ENCODE data around the gene PITPNC1. TPM values are rescaled to one million over a fixed set of nuclear protein-coding genes. Genes with fewer than 3 reads are reported as not detected.

PITPNC1 gene
- total RNA-seq, 1 donor from 2014 or later, result 19.3 TPM

DNA sequence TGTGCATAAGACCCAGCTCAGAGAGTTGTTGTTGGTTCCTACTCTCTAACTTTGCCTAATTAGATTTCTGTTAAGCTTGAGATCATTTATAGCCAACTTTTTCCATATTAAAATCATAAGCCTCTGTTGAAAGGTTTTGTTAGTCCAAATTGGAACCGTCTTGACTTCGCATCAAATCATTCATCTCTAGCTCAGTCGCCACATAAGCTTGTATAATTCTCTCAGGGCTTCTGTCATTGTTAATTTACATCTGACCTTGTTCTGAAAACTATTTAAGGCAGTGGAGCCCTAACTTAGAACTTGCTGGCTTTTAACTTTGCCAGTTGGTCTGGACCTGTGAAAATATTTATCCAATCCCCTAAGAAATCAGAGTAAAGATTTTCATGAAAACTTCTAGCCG is 107.2 kb downstream of the PITPNC1 start:
- TF ChIP-seq, protein P1, sequence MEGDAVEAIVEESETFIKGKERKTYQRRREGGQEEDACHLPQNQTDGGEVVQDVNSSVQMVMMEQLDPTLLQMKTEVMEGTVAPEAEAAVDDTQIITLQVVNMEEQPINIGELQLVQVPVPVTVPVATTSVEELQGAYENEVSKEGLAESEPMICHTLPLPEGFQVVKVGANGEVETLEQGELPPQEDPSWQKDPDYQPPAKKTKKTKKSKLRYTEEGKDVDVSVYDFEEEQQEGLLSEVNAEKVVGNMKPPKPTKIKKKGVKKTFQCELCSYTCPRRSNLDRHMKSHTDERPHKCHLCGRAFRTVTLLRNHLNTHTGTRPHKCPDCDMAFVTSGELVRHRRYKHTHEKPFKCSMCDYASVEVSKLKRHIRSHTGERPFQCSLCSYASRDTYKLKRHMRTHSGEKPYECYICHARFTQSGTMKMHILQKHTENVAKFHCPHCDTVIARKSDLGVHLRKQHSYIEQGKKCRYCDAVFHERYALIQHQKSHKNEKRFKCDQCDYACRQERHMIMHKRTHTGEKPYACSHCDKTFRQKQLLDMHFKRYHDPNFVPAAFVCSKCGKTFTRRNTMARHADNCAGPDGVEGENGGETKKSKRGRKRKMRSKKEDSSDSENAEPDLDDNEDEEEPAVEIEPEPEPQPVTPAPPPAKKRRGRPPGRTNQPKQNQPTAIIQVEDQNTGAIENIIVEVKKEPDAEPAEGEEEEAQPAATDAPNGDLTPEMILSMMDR (IDR thresholded peaks at IDR 0.05), result no peak
- ATAC-seq (ENCODE audit: low read depth) (no peak), DNase-seq (no peak)
- peaks cover 24% of the 10 kb centered on the region for H3K4me1 Mint-ChIP-seq
- H3K36me3 Mint-ChIP-seq (ENCODE audit: low read depth), result no peaks in the 10 kb centered on the region
- no peak overlapping the region for H3K4me3 Mint-ChIP-seq
- intact Hi-C loops (cut with micrococcal nuclease), result no loop called here
- POLR2A ChIA-PET, result no interaction called here
- H3K9me3 Mint-ChIP-seq, result no peaks in the 10 kb centered on the region
- H3K27me3 Mint-ChIP-seq, result no peaks in the 10 kb centered on the region
- H3K27ac Mint-ChIP-seq, result no peak overlapping the region
- CTCF ChIA-PET, result interaction anchor here (0.9 to 1.3 kb wide), 2 partner anchors 9 to 109 kb away, joined by 3 to 6 read pairs; no protein-coding TSS in a partner anchor

DNA sequence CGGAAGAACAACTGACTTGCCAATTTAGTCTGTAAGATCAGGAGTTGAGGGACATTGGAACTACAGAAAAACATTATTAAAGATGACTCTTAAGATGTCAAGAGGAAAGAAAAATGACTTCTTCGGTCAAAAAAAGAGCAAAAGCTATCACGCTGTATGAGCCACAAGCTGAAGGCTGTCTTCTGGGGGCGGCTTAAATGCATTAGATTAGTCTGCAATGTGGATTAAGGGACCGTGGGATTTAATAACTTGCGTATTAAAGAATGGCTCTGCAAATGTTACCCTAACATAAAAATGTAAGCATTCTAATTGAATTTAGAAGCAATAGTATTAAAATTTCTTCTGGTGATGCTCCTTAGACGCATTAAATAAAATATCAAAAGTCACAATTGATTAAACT is 108.6 kb downstream of the PITPNC1 start:
- H3K27me3 Mint-ChIP-seq, result no peaks in the 10 kb centered on the region
- H3K4me1 Mint-ChIP-seq, result peaks cover 24% of the 10 kb centered on the region
- TF ChIP-seq, protein P1 (IDR thresholded peaks at IDR 0.05), result no peak
- H3K36me3 Mint-ChIP-seq (ENCODE audit: low read depth), result no peaks in the 10 kb centered on the region
- ChIA-PET POLR2A (no interaction called here), CTCF (no interaction called here)
- intact Hi-C loops (cut with micrococcal nuclease), result no loop called here
- no peak overlapping the region for H3K4me3 Mint-ChIP-seq
- H3K9me3 Mint-ChIP-seq, result no peaks in the 10 kb centered on the region
- ATAC-seq (ENCODE audit: low read depth) (no peak), DNase-seq (no peak)
- H3K27ac Mint-ChIP-seq, result no peak overlapping the region

DNA sequence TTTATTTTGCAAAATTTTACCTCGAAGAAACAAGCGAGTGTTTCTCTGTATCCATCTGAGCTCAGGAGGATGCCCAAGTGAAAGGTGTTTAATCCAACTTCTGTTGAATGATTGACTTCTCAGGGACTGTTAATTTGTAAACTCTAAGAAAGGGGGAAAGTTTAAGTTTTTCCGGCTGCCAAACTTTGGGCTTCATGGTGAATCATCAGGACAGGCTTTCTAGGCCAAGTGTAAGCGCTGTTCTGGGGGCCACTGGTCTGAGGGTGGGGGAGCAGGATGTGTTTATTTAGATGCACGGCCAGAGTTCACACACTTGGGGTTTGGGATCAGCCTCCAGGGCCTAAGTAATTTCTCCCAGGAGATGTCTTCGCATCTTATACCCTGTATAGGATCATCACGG is 110.4 kb downstream of the PITPNC1 start:
- TF ChIP-seq, protein P1 (IDR thresholded peaks at IDR 0.05), result no peak
- Mint-ChIP-seq H3K27me3 (no peaks in the 10 kb centered on the region), H3K4me1 (peaks cover 17% of the 10 kb centered on the region), H3K27ac (no peak overlapping the region), H3K9me3 (no peaks in the 10 kb centered on the region), H3K36me3 (ENCODE audit: low read depth) (no peaks in the 10 kb centered on the region), H3K4me3 (no peak overlapping the region)
- POLR2A ChIA-PET, result no interaction called here
- DNase-seq (no peak), ATAC-seq (ENCODE audit: low read depth) (no peak)
- CTCF ChIA-PET, result interaction anchor here (0.8 kb wide), 1 partner anchor 12 kb away, joined by 4 read pairs; no protein-coding TSS in a partner anchor
- intact Hi-C loops (cut with micrococcal nuclease), result no loop called here

DNA sequence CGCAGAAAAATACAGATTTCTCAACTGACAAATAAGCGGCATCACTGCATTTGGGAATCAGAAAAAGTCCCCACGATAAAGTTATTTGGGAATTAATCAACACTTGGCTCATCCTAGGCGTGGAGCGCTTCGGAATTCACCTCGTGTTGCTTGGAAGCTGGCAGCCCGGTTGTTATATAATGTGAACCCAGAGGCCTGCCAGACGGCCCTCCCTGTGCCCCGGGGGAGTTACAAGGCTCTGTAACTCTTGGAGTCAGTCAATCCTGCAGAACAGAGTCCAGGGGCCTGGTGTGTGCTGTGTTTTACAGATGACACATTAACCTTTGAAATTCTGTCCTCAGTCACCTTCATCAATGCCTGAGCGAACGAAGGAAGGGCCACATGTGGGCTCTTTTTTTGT is 111.1 kb downstream of the PITPNC1 start:
- Mint-ChIP-seq H3K4me3 (no peak overlapping the region), H3K27me3 (no peaks in the 10 kb centered on the region), H3K36me3 (ENCODE audit: low read depth) (no peaks in the 10 kb centered on the region), H3K27ac (no peak overlapping the region), H3K4me1 (peaks cover 16% of the 10 kb centered on the region), H3K9me3 (no peaks in the 10 kb centered on the region)
- ChIA-PET POLR2A (no interaction called here), CTCF (no interaction called here)
- DNase-seq (no peak), ATAC-seq (ENCODE audit: low read depth) (no peak)
- intact Hi-C loops (cut with micrococcal nuclease), result no loop called here
- TF ChIP-seq, protein P1 (IDR thresholded peaks at IDR 0.05), result no peak

DNA sequence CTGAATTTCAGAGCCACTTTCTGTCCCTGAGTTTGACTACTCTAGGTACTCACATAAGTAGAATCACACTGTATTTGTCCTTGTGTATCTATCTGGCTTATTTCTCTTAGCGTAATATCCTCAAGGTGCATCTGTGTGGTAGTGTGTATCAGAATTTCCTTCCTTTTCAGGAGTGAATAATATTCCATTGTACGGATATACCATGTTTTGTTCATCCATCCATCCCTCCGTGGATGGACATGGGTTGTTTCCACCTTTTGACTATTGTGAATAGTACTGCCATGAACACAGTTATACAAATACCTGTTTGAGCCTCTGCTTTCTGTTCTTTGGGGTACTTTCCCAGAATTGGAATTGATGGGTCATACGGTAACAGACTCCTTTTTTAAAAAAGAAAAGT is 111.7 kb downstream of the PITPNC1 start:
- DNase-seq, result no peak
- TF ChIP-seq, protein P1 (IDR thresholded peaks at IDR 0.05), result no peak
- Mint-ChIP-seq H3K4me1 (peaks cover 16% of the 10 kb centered on the region), H3K36me3 (ENCODE audit: low read depth) (no peaks in the 10 kb centered on the region), H3K9me3 (no peaks in the 10 kb centered on the region), H3K27me3 (no peaks in the 10 kb centered on the region), H3K27ac (no peak overlapping the region), H3K4me3 (no peak overlapping the region)
- intact Hi-C loops (cut with micrococcal nuclease), result no loop called here
- ATAC-seq (ENCODE audit: low read depth), result no peak
- CTCF ChIA-PET, result no interaction called here
- POLR2A ChIA-PET, result no interaction called here
